GM10847 (cell line): ENCODE data around the gene ARHGEF1.

ENCODE experiments used
- POLR2A ChIP-seq: IDR thresholded peaks from 2 replicates; pipeline ENCODE4 v1.6.1; 2011; ENCODE audit not compliant: insufficient read length; ENCODE audit errors: extremely low read depth

ARHGEF1 gene

GRCh38 chr19:41889896-41890295 is 6.9 kb downstream of the ARHGEF1 start:
- no peak for TF ChIP-seq POLR2A

GRCh38 chr19:41890936-41891335 is 8.0 kb downstream of the ARHGEF1 start:
- no peak for TF ChIP-seq POLR2A

GRCh38 chr19:41892173-41892902 is 9.4 kb downstream of the ARHGEF1 start:
- no peak for TF ChIP-seq POLR2A

GRCh38 chr19:41893899-41894298 is 10.9 kb downstream of the ARHGEF1 start:
- no peak for TF ChIP-seq POLR2A

- TF ChIP-seq POLR2A, result no peak
Measured at GRCh38 chr19:41894350-41894749, 11.4 kb downstream of the ARHGEF1 start.

GRCh38 chr19:41895745-41896580 is 13.0 kb downstream of the ARHGEF1 start:
- TF ChIP-seq POLR2A, result no peak

GRCh38 chr19:41896581-41896942 is 13.6 kb downstream of the ARHGEF1 start:
- TF ChIP-seq POLR2A, result no peak

- TF ChIP-seq POLR2A, result no peak
Measured at GRCh38 chr19:41897181-41897580, 14.2 kb downstream of the ARHGEF1 start.

GRCh38 chr19:41897820-41898219 is 14.8 kb downstream of the ARHGEF1 start:
- no peak for TF ChIP-seq POLR2A

GRCh38 chr19:41898235-41898634 is 15.3 kb downstream of the ARHGEF1 start:
- no peak for TF ChIP-seq POLR2A

- no peak for TF ChIP-seq POLR2A
Measured at GRCh38 chr19:41901707-41902360, 18.9 kb downstream of the ARHGEF1 start.

GRCh38 chr19:41902594-41902993 is 19.6 kb downstream of the ARHGEF1 start:
- TF ChIP-seq POLR2A, result no peak

GRCh38 chr19:41903193-41903953 is 20.4 kb downstream of the ARHGEF1 start:
- TF ChIP-seq POLR2A, result no peak

- TF ChIP-seq POLR2A, result no peak
Measured at GRCh38 chr19:41904118-41904870, 21.3 kb downstream of the ARHGEF1 start.
